Measurements from ENCODE around the gene ZNF30. TPM values are rescaled to one million over a fixed set of nuclear protein-coding genes. Genes with fewer than 3 reads are reported as not detected.
A peak's percentile ranks its signal among the peaks of the same experiment; 100 is the strongest.
"Not testable (repeated sequence)": the region's sequence is repeated elsewhere in the genome, so short reads cannot be mapped to it uniquely, and the experiment has no call there.

The ZNF30 gene
- total RNA-seq, 1 donor from 2014 or later = 3.5 TPM

GRCh38 chr19:34964598-34964997, 37.9 kb downstream of the ZNF30 start:
- Histone ChIP-seq H3K36me3 (peaks cover 13% of the 10 kb centered on the region), H3K27ac (no peak overlapping the region), H3K4me3 (peak overlapping the region; percentile 99), H3K27me3 (ENCODE audit: low read depth) (no peaks in the 10 kb centered on the region), H3K9me3 (peaks cover 20% of the 10 kb centered on the region), H3K4me1 (peaks cover 11% of the 10 kb centered on the region)
- intact Hi-C loops (cut with DNase I) = no loop called here
- TF ChIP-seq, protein P1, sequence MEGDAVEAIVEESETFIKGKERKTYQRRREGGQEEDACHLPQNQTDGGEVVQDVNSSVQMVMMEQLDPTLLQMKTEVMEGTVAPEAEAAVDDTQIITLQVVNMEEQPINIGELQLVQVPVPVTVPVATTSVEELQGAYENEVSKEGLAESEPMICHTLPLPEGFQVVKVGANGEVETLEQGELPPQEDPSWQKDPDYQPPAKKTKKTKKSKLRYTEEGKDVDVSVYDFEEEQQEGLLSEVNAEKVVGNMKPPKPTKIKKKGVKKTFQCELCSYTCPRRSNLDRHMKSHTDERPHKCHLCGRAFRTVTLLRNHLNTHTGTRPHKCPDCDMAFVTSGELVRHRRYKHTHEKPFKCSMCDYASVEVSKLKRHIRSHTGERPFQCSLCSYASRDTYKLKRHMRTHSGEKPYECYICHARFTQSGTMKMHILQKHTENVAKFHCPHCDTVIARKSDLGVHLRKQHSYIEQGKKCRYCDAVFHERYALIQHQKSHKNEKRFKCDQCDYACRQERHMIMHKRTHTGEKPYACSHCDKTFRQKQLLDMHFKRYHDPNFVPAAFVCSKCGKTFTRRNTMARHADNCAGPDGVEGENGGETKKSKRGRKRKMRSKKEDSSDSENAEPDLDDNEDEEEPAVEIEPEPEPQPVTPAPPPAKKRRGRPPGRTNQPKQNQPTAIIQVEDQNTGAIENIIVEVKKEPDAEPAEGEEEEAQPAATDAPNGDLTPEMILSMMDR (IDR thresholded peaks at IDR 0.05) = no peak
- DNase-seq = no peak
- ATAC-seq = no peak

GRCh38 chr19:34965505-34965904, 38.8 kb downstream of the ZNF30 start:
- ATAC-seq; intact Hi-C loops (cut with DNase I); H3K4me3 ChIP-seq; H3K27me3 ChIP-seq (ENCODE audit: low read depth); H3K36me3 ChIP-seq; H3K27ac ChIP-seq; DNase-seq: not testable (repeated sequence)
- Histone ChIP-seq H3K4me1 (peaks cover 11% of the 10 kb centered on the region), H3K9me3 (peaks cover 11% of the 10 kb centered on the region)

GRCh38 chr19:34967551-34967950, 40.8 kb downstream of the ZNF30 start:
- TF ChIP-seq, protein P1 (IDR thresholded peaks at IDR 0.05) = no peak

GRCh38 chr19:34969721-34970120, 43.0 kb downstream of the ZNF30 start:
- Histone ChIP-seq H3K36me3 (no peaks in the 10 kb centered on the region), H3K27ac (no peak overlapping the region), H3K9me3 (no peaks in the 10 kb centered on the region), H3K4me1 (peaks cover 13% of the 10 kb centered on the region), H3K4me3 (no peak overlapping the region), H3K27me3 (ENCODE audit: low read depth) (no peaks in the 10 kb centered on the region)
- peak; percentile 14 for DNase-seq
- intact Hi-C loops (cut with DNase I) = loop anchor here (5.0 kb wide), 1 partner anchor 43 kb away; no protein-coding TSS in a partner anchor
- no peak for ATAC-seq
- TF ChIP-seq, protein P1 (IDR thresholded peaks at IDR 0.05) = no peak

More at GRCh38 chr19:34967551-34967950, 40.8 kb downstream of the ZNF30 start:
- intact Hi-C loops (cut with DNase I) = no loop called here
- Histone ChIP-seq H3K36me3 (no peaks in the 10 kb centered on the region), H3K27ac (no peak overlapping the region), H3K27me3 (ENCODE audit: low read depth) (no peaks in the 10 kb centered on the region), H3K9me3 (no peaks in the 10 kb centered on the region), H3K4me1 (peaks cover 11% of the 10 kb centered on the region), H3K4me3 (no peak overlapping the region)
- ATAC-seq (no peak), DNase-seq (no peak)

DNA sequence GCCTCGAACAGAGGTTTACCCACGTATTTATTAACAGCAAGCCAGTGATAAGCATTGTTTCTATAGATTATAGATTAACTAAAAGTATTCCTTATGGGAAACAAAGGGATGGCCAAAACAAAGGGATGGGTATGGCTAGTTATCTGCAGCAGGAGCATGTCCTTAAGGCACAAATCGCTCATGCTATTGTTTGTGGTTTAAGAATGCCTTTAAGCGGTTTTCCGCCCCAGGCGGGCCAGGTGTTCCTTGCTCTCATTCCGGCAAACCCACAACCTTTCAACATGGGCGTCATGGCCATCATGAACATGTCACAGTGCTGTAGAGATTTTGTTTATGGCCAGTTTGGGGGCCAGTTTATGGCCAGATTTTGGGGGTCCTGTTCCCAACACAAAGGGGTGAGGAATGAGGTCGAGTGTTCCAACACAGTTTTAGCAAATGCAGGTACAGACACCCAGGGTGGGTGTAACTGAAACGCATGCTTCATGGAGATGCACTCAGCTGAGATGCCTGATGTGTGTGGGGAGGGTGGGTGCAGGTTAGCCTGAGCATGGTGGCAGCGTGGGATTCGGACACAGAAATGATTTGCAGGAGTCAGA, 43.6 kb downstream of the ZNF30 start:
- intact Hi-C loops (cut with DNase I) = loop anchor here (5.0 kb wide), 1 partner anchor 42 kb away; no protein-coding TSS in a partner anchor
- not testable (repeated sequence) for H3K9me3 ChIP-seq; H3K36me3 ChIP-seq; H3K27me3 ChIP-seq (ENCODE audit: low read depth); H3K27ac ChIP-seq; H3K4me3 ChIP-seq; ATAC-seq
- peak; percentile 16 for DNase-seq
- peaks cover 17% of the 10 kb centered on the region for H3K4me1 ChIP-seq

- no peaks in the 10 kb centered on the region for H3K9me3 ChIP-seq
- TF ChIP-seq, protein P1 (IDR thresholded peaks at IDR 0.05) = no peak
- H3K27me3 ChIP-seq (ENCODE audit: low read depth) = no peaks in the 10 kb centered on the region
- H3K36me3 ChIP-seq = no peaks in the 10 kb centered on the region
- peaks cover 21% of the 10 kb centered on the region for H3K4me1 ChIP-seq
- DNase-seq (peak; percentile 18), ATAC-seq (no peak)
- intact Hi-C loops (cut with DNase I) = loop anchor here (5.0 kb wide), 1 partner anchor 40 kb away; no protein-coding TSS in a partner anchor
- no peak overlapping the region for H3K27ac ChIP-seq
- no peak overlapping the region for H3K4me3 ChIP-seq
Measured at GRCh38 chr19:34972163-34972705, 45.5 kb downstream of the ZNF30 start.

Data from lower lobe of right lung (tissue), 2 donors.